Stimulated activated CD8-positive, alpha-beta memory T cell treated with anti-CD3 and anti-CD28 coated beads, Interleukin-15, amount 100 ng/mL, for 48 hours (primary cell): Measurements from ENCODE around the gene NCOR2.
A peak's percentile ranks its signal among the peaks of the same experiment; 100 is the strongest.

Experiments
- DNase-seq, 2 donors: peaks; one replicate each; pipeline ENCODE4 v3.0.0-alpha.2; 2020; ENCODE audit warnings: low read depth in 2 of 2

The NCOR2 gene

DNA sequence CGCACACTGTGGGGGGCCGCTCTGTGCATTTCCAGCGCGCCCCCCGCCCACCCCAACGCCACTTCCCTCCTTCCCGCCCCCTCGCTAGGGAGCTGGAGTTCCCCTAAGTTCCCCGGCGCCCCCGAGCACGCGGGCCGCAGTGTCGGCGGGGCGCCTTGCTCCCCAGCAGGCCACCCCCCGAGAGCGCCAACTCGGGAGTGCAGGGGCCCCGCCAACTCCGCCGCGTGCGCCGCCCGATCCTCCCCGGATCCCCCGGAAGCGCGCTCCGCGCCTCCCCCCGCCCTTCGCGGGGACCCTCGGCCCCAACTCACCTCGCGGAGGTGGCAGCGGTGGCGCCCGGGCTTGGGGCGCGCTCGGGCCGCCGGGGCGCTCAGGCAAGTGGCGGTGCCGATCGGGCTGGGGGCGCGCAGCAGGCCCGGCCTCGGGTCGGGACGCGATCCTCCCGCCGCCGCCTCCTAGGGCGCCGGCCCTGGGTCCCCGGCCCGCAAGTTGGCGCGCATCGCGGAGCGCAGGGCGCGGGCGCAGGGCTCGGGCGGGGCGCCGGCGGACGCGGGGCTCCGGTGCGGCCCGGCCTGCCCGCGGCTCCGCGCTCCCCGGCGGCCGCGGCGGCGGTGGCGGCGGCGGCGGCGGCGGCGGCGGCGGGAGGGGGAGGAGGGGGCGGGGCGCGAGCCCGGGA lies at the start of gene NCOR2:
NCOR2 (minus strand) TSS at position 616 of the 676 bp plus-strand sequence. CDS start 72,361 bp downstream, outside the sequence.
- DNase-seq: peak; percentile 25 to 29

DNA sequence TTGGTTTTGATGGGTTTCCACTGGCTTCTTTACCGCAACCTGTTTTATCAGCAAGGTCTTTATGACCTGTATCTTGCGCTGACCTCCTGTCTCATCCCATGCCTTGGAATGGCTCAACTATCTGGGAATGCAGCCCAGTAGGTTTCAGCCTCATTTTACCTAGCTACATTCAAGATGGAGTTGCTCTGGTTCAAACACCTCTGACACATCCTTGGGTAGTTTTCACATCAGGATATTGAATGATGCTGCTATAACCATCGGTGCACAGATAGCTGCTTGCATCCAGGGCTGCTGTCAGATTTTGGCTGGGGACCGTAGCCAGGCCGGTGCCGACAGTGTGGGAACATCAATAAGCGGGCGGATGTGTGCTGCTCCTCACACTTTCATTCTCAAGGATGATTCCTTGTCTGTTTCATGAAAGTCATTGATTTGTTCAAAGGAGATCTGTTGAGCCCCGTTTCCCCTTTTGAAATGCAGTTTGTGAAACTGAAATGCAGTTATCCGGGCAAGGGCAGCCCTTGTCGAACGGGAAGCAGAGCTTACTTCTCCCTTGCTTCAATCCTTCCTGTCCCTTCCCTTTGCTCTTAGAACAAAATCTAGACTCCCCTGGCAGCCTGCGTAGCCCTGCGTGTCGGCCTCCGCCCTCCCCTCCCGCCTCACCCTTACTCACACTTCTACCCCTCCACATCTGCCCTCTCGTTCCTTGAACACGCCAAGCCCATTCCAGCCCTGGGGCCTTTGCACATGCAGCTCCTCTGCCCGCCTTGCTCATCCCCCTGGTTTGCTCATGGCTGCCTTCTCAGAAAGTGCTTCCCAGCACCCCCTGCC lies 49.2 kb upstream of the NCOR2 start:
- no peak for DNase-seq

DNA sequence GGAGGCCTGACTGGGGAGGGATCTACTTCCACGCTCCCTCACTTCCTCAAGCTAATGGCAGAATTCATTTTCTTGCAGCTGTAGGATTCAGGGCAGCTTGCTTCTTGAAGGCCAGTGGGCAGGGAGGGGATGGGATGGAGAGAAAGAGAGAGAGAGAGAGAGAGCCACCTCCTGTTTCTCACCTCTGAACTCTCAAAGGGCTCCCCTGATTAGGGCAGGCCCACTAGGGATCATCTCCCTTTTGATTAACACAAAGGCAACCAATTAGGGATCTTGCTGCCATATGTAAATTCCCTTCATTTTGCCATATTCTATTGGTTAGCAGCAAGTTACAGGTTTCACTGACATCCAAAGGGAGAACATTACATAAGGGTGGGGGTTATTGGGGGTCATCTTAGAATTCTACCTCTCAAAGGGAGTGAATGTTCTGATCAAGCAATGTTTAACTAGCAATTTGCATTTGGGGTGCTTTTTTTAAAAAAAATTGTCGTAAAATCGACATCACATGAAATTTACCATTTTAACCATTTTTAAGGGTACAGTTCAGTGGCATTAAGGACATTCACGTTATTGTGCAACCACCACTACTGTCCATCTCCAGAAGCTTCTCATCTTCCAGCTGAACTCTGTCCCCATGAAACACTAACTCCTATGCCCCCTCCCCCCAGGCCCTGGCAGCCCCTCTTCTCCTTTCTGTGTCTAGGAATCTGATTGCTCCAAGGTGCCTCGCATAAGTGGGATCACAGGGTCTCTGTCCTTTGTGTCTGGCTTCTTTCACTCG lies 47.3 kb upstream of the NCOR2 start:
- no peak for DNase-seq

DNA sequence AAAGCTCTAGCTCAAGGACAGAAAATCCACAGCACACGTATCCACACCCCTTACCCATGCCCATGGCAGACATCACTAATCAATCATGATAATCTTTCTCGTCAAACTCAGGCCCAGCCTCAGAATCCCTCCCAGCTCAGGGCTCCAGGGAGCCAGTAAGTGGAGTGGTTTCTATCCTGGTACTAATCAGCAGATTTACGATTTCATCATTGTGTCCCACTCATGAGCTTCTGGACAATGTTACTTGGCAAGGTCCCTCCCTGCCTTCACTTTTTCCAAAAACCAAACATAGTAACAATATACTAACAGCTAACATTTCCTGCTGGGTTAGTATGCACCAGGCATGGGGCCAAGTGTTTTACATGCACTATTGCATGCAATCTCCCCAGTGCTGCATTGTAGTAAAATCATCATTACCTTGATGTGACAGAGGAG lies 45.8 kb upstream of the NCOR2 start:
- DNase-seq: no peak

DNA sequence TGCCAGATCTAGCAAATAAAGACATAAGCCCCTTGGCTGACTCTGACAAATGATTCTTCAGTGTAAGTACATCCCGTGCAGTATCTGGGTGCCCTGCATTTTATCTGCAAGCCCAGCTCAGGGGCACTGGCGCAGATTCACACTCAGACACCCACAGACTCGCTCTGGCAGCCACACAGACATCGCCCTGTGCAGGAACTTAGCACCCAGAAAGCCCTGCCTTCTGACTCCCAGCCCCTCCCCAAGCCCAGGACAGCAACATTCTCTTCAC lies 44.9 kb upstream of the NCOR2 start:
- no peak for DNase-seq

DNA sequence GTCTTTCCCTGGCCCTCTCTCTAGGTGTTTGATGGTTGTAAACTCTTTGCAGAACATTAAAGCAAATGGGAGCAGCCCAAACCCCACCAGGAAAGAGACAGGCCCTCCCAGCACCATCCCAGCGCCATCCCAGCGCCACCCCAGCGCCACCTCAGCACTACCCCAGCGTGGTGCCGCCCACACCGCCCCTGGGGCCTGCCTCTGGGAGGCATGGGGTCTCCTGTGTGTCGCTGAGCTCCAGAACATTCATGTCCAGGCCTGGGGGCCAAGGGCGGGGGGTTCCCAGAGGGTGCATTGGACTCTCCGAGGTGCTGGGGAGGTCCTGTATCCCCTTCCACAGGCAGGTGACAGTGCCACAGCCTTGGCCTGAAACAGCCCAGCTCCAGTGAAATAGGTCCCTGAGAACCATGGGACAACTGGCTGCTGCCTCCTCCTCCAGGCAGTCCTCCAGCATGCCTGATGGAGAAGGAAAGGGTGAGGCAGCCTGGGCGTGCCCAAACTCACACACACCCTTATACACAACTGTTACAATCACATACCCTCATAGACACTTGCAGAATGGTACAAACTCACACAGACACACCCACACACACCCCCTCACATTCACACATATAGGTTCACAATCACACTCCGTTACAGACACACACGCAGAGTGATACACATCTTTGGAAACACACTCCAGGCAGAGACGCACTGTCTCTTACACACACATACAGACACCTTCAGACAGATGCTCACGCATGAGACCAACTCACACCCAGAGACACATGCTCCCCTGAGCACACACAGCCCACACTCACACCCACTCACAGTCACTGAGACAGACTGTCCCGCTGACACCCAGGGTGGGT lies 44.4 kb upstream of the NCOR2 start:
- DNase-seq: no peak

DNA sequence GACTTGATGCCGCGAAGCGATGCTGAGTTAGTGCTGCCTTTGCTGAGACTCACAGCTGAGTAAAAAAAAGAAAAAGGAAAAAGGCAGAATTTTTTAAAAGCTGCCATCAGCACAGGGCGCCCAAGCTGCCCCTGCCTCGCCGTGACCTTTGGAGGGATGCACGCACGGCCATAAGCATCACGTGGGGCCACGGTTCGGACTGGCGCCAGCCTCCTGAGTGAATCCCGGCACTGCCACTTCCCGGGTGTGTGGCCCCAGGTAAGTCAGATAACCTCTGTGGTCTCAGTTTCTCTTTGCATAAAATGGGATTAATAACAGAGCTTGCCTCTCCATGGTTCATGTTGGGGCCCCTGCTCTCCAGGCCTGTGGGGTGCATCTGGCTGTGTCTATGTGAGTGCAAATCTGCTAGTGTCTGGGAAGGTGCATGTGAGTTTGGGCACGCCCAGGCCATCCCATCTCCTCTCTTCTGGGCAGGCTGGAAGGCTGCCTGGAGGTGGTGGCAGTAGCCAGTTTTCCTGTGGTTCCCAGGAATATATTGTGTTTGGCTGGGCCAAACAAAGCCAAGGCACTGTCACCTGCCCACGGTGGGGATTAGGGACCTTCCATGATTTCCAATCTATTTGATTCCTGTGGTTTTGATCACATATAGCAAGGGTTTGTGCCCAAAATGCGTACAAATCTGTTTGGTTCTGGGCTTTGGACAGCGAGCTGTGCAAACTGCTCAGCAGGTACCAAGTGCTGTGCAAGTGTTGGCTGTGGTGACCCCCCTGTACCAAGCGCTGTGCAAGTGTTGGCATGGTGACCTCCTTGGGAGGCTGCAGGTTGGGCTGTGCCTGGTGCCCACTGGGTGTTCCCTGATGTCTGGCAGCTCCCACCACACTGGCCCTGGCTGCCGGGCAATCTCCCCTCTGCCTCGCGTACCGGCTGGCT lies 43.5 kb upstream of the NCOR2 start:
- DNase-seq: no peak

DNA sequence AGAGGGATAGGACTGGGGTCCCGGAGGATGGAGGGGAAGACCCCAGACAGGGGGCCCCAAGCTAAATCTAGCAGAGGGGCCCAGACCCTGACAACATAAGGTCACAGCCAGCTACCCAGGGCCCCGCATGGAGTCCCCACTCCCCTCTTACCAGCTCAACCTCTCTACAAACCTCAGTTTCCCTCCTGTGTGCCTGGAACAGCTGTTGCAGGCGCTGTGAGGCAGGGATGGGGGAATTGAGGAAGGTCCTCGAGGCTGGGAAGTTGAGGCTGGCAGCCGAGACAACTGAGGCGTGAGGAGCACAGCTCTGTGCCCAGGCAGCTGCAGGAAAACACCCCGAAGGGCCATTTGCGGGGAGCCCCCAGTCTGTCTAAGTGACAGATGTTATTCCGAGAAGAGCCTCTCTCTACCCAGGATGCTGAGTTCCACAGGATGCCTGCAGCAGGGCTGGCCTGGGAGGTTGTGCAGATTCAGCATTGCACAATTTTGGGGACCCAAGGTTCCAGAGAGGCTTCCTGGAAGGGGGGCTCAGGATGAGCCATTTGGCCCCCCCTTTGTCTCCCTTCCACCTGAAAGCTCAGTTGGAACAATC lies 42.7 kb upstream of the NCOR2 start:
- DNase-seq: no peak

DNA sequence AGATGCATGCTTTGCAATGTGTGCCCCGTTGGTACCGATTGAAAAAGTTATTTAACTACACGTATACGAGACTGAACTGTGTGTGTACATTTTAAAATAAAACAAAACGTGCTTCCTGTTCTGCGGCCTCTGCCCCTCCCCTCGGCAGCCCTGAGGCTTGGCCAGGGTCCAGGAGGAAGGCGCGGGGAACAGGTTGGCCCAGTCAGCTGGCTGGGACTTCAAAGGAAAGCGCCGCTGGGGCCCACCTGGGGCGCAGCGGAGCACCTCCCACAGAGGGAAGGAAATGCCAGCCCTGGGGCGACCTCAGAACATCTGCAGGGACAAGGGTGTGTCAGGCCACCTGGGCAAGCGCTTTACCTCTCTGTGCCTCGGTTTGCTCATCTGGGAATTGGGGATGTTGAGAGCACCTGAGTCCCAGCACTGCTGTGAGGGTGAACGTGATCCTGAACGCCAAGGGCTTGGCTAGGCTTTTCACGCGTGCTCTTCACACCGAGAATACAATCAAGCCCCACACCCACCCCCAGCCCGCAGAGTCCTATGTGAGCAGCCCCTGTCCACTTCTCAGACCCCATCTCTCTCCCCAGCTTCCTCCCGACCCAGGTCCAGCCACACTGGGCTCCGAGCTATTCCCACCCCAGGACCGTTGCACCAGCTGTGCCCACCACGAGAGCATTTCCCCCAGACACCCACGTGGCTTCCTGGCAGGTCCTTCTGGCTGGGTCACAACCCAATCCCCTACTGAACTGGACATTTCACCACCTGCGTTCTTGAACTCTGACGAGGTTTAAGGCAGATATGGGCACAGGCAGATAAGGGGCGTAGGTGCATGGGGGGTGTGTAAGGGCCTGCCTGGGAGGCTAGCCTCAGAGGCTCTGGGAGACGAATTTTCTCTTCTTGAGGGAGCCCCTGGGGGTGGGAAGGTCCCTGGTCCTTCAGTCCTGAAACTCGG lies 41.9 kb upstream of the NCOR2 start:
- DNase-seq: peak; percentile 49

DNA sequence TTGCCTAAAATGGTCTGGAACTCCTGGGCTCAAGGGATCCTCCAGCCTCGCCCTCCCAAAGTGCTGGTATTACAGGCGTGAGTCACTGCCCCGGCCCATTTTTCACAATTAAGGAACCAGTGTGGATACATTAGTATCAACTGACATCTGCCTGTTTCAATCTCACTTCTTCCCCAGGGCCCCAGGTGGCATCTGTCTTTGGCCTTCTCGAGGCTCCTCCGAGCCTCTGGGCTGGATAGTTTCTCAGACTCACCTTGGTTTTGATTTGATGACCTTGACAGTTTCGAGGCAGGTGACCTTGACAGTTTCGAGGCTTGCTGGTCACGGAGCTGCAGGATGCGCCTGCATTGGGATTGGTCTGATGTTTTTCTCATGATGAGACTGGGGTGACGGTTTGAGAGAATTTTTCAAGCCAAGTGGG lies 41.0 kb upstream of the NCOR2 start:
- no peak for DNase-seq

DNA sequence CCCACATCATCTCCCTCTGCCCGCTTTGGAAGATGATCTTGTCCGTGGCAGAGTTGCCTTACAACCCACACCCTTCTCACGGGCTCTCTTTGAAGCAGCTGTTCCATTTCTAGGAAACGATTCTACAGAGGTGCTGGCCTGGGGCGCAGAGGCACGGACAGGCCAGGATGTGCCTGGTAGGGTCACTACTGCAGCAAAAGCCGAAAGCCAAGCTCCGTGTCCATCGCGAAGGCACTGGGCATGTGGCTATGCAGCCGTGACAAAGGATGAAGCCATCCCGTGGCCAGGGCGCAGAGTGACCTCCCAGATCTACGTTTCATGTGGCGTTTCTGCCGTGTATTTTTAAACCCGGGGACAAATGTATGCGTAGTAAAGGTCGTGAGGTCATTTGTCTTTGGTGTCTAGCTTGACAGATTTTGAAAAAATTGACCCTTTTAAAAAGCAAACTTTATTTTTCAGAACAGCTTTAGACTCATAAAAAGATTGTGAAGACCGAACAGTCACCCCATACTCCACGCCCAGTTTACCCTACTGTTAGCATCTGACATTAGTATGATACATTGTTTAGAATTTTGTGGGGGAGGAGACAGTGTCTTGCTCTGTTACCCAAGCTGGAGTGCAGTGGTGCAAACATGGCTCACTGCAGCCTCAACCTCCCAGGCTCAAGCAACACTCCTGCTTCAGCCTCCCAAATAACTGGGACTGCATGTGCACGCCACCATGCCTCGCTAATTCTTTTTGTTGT lies 40.4 kb upstream of the NCOR2 start:
- no peak for DNase-seq

DNA sequence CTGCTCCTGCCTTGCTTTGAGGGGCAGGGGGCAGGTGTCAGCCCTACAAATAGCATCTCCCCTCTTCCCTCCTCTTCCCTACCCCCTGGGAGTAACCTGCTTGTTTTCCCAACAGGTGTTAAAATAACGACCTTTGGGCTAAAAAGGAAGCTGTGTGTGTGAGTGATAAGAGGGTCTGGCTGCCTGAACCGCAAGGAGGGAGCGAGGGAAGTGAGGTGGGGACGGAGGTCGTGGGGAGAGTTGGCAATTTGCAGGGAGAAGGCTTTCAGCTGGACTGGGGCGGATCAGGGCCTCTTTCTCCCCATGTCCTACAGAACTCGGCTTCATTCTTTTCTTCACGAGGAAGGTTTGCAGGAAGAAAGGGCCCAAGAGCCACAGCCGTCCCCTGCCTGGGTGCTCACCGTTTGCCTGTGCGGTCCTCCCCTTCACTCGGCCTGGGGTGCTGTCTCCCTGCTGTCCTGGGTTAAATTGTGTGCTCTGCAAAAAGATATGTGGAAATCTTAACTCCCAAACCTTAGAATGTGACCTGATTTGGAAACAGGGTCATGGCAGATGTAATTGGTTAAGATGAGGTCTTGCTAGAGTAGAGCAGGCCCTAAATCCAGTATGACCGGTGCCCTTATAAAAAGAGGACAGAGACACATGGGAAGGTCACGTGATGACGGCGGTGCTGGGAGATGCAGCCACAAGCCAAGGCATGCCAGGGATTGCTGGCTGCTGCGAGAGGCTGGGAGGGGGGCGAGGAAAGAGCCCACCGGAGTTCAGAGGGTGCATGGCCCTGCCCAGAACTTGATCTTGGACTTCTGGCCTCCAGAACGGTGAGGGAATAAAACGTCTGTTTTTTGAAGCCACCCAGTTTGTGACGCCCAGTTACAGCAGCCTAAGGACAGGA lies 38.7 kb upstream of the NCOR2 start:
- DNase-seq: no peak

DNA sequence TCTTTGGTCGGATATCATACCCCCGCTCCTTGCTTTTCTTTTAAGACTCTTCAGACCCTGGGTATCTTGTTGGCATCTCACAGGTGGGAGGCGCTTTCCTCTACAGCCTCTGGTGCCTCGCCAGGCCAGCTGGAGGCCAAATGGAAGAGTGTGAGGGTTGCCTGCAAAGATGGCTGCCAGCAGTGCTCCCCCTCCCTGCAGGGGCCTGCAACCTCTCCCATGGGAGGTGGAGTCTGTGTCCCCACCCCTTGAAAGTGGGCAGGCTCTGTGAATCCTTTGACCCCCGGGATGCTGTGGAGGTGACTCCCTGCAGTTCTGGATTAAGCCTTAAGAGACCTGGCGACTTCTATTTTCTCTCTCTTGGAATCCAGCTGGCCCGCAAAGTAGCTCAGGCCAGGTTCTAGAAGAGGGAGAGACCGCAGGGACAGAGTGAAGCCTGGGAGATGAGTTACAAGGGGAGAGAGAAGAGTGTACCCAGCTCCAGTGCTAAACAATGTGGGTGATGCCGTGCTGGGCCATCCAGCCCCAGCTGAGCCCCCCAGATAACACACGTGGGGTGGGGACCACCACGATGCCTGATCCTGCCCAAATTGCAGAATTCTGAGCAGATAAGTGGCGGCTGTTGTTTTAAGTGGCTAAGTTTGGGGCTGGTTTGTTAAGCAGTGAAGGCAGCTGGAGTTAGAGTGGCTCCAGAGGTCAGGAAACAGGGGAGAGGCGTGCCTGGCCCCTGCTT lies 37.9 kb upstream of the NCOR2 start:
- no peak for DNase-seq

DNA sequence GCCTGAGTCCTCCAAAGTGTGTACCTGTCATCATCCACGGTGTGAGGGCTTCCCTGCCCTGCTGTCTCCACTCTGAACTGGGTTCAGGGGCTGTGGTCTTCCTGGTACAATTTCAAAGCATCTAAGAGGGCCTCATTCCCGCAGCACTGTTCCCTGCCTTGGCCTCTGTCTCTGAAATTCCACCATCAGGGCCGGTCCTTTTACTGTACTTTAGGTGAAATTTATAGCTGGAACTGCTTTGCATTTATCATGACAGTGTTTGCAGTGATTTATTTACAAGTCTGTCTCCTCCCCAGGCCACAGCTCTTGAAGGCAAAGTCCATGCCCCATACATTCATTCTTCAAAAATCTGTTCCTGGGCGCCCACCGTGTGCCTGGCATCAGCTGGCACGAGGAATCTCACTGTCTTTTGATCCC lies 36.9 kb upstream of the NCOR2 start:
- DNase-seq: no peak

DNA sequence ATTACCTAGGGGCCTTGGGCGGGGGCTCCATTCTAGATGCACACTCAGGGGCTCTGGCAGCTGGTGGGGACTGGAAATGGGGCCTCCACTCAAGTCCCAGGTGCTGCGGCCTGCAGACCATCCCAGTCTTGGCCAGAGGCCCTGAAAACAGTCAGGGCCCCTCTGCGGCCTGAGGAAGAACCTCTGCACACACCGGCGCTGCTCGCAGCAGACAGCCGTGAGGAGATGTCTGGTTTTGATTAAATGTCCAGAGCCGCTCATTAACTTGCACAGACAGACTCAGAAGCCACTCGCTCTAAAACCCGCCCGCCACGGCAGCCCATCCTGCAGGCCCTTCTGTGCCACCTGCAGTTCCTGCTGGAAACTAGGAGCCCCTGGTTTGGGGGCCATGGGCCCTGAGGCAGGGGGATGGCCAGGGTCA lies 36.4 kb upstream of the NCOR2 start:
- DNase-seq: no peak

DNA sequence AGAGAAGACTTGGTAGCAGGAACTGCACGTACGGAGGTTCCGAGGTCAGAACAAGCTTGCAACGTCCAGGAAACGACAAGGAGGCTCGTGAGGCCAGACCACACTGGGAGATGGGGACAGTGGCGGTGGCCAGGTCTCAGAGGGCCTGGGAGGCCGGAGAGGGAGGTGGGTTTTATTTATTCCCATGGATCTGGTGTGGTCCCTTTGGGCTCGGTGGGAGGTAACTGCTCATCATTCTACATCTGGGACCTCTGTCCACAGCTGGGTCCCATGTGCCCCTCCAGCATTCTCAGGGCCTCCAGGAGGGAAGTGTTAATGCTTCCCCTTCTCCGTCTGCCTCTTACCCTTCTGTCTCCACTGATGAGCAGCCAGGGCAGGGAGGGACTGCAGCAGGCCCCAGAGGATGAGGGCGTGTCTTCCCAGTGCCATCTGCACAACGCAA lies 35.7 kb upstream of the NCOR2 start:
- DNase-seq: no peak

DNA sequence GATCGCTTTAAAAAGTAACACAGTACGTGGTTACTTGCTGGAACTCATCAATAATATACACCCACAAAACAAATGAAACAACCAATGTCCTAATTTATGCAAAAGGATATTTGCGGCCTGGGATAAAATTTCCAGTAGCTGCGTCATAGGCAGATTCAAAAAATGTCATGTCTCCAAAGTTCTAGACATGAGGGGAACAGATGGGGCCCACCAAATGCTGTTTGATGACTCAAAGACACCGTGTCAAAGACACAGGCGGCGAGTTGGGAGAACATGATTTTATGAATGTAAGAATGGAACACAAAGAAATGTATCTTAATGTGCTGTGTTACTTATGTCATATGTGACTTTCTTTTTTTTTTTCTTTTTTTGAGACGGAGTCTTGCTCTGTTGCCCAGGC lies 34.3 kb upstream of the NCOR2 start:
- no peak for DNase-seq
